CD4-positive, alpha-beta T cell treated with Interleukin-1 beta for 1 hour (primary cell): ENCODE measurements around the gene SMG1.
"Not testable (repeated sequence)": the region's sequence is repeated elsewhere in the genome, so short reads cannot be mapped to it uniquely, and the experiment has no call there.

Experiments
- DNase-seq, 2 donors: peaks; one replicate each; pipeline ENCODE4 v3.0.0-alpha.2; 2020 to 2022

The SMG1 gene

DNA sequence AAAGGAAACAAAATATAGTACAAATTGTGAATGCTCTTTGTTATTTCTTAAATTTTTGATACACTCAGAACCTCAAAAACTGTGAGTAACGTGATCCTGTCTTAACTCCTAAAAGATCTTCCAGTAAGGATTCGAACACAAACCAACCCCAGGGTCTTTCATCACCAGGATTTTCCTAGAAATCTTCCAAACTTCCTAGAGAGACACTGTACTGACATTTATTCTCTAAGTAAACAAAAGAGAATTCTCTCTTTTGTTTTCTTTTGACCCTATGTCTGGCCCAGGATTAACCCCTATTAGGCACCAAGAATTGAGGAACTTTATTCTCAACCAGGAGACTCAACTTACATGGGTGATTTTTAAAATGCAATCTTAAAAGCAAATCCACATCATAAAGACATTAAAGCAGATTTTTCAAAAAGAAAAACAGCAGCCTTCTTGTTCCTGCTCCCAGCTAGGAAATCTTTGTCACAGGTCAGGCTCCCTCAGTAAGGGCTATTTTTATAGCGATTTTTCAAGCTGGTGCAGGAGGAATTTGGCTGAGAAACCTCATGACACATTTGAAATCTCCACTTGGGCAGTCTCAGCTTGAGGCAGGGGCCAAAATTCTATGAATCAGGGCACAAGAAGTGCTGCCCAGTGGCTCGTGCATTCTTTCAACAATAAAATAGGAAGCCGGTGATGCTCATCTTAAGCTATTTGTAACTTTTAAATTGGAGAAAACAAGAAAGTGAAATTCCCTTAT is 6.2 kb upstream of the SMG1 start:
- DNase-seq: no peak

DNA sequence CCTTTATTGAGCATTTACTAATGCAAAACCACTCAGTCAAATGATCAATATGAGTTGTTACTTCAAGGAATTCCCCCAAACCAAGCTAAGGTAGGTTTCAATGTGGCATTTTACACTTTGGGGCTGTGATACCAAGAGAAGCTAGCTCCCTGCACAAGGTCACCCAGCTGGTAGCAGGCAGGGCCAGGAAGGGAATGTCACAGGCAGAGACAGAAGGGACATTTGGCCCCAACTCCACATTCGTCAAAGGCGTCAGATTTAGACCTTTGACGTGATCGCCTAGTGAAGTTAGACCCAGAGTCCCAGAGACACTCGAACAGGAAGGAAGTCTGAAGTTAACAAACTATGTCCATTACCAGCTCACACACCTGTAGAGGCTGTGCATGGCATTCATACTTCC is 5.5 kb upstream of the SMG1 start:
- no peak for DNase-seq

DNA sequence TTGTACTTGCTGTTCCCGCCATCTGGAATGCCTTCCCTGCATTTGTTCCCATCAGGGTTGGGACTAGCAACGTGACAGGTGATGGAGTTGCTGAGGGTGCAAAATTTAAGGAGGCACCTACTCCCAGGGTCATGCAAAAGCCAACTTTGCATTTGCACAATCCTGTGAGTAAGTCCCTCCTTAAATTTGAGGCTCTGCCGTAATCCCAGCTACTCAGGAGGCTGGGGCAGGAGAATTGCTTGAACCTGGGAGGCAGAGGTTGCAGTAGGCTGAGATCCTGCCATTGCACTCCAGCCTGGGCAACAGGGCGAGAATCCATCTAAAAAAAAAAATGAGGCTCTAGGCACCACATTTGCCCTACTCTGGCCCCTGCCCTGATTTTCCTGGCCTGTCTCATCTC is 3.9 kb upstream of the SMG1 start:
- not testable (repeated sequence) for DNase-seq

DNA sequence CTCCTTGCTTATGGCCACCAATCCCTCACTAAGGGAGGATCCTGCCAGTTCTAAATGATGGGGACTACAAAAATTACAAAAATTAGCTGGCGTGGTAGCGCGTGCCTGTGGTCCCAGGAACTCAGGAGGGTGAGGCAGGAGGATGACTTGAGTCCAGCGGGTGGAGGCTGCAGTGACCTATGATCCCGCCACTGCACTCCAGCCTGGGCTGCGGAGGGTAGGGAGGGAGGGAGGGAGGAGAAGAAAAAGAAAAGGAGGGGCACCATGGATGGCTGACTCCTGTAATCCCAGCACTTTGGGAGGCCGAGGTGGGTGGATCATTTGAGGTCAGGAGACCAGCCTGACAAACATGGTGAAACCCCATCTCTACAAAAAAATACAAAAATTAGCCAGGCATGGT is 1.9 kb upstream of the SMG1 start:
- DNase-seq: not testable (repeated sequence)

DNA sequence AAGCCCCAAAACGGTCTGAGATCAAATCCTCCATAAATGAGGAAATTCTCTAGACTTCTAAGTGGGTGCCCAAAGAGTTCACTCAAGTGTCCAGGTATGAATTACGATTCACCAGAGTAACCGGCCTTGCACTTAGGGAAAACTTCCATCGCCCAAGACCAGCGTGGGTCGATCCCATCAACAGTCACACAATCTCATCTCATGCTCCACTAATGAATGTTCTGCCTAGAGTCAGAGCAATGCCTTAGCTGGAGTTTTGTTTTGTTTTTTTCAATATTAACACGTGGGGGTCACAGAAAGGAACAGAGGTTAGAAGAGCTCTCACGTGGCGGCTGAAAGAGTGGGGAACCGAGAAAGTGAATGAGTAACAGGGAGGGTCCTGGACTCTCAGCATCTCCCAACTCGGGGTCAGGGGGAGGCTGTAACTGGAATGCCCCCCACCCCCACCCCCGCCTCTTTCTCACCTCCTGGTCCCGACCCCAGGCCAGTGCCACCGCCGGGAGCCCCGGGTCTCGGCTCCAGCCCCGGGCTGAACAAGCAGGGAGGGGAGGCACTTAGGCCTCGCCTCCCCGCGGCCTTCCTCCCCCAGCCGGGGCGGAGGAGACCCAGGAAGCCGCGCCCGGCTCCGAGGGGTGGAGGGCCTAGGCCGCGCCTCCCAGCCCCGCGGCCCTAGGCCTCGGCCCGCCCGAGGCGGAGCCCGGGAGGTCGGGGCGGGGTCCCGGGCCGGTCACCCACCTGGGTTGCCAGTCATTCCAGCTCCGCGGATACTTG is 808 bp downstream of the SMG1 start:
- DNase-seq: peak; percentile 65 to 69

DNA sequence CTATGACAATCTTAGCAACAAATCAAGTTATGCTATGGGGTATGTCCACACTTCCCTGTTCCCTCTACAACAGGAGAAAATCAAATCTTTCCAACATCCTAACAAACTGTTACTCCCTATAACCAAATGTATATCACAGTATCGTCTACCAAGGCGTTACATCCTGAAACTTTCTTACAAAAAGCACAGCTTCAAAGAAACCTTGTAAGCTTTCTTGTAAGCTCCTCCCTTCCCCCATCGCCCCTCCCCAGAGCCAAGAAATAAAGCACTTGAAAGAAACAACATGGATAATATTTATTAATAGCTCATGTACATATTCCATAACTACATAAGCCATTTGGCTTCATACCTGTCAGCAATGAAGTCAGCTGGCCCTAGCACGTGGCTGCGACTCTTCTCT is 2.3 kb downstream of the SMG1 start:
- DNase-seq: peak in 1 of 2 donors; percentile 19

DNA sequence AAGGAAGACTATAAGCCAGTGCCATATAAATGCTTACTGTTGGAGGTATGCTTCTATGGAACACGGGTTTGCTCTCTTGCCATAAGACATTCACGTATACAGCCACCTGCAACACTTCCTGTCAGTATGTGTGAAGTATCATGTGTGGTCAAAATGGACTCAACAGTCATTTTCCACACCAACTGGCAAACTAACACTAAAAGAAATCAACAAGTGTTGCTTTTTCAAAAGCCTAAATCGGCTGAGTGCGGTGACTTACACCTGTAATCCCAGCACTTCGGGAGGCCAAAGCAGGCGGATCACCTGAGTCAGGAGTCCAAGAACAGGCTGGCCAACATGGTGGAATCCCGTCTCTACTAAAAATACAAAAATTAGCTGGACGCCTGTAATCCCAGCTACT is 3.1 kb downstream of the SMG1 start:
- DNase-seq: peak in 1 of 2 donors; percentile 32

DNA sequence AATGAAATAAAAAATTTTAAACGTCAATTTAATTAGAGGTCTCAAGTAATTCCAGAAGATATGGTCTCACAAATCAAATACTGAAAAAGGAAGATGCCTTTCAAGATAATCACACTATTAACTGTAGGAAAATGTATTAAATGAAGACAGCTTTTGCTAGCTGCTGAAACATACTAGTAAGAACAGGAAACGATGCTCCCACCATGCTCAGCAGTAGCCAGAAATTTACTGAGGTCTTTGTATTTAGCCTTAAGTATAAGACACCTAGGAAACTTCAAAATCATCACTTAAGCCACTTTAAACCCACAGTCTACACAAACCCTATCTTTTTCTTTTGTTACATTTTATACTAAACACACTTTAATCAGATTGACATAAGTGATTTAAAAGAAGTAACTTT is 16.6 kb downstream of the SMG1 start:
- DNase-seq: not testable (repeated sequence)

DNA sequence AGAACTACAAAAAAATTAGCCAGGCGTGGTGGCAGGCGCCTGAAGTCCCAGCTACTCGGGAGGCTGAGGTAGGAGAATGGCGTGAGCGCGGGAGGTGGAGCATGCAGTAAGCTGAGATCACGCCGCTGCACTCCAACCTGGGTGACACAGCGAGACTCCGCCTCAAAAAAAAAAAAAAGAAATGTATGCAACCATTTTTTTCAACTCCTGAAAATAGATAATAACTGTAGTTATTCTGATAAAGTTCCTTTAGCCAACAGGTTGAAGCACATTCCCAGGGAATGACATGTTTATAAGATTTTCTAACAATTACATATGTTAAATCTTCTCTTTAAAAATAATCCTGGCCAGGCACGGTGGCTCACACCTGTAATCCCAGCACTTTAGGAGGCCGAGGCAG is 17.5 kb downstream of the SMG1 start:
- not testable (repeated sequence) for DNase-seq

DNA sequence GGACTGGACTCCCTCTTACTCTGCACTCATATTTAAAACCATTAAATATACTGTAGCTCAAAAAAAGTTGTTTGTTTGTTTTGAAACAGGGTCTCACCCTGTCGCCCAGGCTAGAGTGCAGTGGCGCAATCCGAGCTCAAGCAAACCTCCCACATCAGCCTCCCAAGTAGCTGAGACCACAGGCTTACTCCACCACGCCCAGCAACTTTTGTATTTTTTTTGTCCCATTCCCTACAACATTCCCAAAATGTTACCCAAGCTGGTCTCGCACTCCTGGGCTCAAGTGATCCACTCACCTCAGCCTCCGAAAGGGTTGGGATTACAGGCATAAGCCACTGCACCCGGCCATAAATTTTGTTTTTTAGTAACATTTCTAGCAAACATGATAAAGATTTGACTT is 23.4 kb downstream of the SMG1 start:
- not testable (repeated sequence) for DNase-seq

DNA sequence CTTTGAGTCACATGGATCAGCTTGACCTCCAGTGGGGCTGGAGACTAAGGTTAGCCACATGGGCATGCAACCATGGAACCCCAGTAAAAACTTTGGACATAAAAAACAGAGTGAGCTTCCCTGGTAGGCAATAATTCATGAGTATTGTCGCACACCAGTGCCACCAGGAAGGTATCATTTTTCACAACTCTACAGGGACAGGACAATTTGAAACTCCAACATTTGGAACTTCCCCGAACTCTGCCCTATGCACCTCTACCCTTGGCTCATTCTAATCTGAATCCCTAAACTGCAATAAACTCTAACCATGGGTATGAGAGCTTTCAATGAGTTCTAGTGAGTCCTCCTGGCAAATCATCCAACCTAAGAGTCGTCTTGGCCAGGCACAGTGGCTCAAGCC is 24.2 kb downstream of the SMG1 start:
- DNase-seq: not testable (repeated sequence)

DNA sequence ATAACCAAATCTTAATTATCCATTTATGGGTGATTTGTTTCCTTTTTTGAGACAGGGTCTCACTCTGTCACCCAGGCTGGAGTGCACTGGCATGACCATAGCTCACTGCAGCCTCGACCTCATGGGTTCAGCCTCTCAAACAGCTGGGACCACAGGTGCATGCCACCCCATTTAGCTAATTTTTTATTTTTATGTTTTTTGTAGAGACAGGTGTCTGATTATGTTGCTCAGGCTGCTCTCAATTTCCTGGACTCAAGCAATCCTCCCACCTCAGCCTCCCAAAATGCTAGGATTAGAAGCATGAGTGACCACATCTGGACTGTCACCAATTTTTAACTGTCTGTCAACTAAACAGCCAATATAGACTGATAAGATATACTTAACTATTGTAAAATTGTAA is 25.0 kb downstream of the SMG1 start:
- not testable (repeated sequence) for DNase-seq

DNA sequence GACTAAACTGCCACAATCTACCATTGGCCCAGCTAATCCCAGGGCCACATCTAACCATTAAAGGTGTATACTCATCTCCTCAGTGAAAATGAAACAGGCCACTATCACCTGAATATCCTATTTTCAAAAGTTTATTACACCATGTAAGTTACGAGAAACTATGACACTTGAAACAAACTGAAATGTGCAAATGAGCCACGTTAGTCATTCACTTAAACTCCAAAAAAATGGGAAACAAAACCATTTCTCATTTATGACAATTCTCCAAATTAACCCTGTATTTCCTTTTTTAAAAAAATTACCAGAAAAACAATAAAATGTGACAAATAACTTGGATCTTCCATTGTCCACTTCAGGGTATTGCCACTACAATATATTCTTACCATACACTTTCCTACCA is 41.8 kb downstream of the SMG1 start:
- DNase-seq: not testable (repeated sequence)

DNA sequence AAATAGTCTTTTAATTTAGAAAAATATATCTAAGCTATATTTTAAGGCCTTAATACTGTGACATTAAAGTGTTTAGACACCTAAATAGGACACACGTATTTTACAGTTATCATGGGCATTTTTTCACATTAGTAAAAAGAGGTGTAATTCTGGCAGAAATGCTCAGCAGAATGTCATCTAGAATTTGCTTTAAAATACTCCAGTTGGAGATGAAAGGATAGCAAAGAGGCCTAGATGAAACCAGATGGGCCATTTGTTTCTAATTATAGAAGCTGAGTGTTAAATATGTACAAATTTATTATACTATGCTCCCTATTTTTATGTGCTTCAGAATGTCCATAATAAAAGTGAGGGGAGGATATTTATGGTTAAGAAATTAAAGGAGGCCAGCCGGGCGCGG is 48.5 kb downstream of the SMG1 start:
- DNase-seq: not testable (repeated sequence)

DNA sequence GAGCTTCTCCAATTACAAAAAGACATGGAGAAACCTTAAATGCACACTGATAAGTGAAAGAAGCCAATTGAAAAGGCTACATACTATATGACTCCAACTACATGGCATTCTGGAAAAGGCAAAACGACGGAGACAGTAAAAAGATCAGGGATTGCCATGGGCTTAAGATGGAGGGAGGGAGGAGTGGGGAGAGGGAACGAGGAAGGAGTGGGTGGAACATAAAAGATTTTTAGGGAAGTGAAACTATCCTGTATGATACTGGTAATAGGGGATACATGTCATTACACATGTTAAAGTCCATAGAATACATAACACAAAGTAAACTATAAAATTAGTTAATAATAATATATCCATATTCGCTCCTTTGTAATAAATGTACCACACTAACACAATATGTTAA is 48.9 kb downstream of the SMG1 start:
- DNase-seq: not testable (repeated sequence)

DNA sequence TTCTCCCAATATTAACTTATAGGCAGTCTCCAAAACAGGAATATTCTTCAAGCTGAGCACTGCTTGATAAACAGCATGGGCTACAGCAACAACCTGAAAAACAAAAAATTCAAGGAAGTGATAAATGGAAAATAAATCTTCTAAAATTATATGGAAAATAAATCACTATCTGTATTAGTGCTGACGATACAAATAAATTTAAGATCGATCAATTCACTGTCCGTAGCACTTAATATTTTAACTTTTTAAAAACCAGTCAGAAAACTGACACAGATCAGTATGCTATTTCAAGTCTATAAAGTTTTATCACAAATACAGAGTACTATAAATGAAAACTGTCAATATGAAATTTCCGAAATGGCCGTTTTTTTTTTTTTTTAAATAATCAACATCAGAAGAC is 49.9 kb downstream of the SMG1 start:
- not testable (repeated sequence) for DNase-seq

DNA sequence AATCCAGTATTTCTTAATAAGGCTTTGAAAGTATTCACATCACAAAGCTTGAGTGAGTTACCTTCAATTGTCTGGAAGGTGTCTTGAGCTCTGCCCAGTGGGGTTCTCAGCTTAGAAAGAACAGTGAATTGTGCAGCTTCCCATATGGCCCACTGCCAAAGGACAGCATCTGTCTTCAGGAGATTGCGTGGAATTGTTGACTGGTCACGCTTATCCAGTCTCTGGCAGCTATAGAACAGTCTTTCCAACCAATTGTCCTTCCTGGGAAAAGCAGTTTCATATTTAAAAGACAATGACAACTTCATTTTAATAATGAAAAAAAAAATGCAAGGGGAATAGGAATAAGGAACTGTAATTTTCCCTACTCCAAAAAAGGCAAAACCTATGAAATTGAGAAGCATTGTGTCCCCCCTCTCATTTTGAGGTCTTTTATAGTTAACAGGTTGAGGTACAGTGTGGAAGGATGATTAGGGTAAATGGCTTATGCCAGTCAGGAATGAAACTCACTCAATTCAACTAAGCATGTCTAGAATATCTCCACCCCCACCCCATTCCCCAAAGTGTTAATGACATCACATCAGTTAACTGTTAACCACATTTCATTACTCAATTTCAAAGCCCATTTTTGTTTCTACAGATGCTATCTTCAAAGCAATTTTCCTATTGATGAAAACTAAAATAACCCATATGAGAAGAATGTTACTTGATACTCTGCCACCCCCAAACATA is 57.0 kb downstream of the SMG1 start:
- DNase-seq: not testable (repeated sequence)

DNA sequence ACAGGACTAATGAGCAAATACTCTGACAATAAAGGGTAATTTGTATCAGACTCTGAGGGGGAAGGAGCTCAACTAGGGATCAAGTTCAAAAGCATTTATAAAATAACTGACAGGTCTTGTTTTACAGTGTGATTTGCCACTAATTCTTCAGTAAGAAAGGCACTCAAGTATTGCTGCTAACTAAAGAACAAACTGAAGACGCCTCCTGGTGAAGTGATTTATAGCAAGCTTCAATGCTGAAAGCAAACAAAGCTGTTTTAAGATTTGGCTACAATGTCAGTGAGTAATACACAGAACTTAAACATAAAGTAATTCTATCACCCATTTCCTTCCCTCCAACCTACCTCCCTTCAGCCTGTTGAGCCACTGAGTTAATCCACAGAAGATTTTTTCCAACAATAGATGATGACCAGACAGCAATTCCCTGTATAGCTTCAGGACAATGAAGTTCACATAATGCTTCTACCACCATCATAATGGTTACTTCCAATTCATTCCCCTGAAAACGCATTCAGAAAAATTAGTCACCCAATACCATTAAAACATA is 59.9 kb downstream of the SMG1 start:
- not testable (repeated sequence) for DNase-seq

DNA sequence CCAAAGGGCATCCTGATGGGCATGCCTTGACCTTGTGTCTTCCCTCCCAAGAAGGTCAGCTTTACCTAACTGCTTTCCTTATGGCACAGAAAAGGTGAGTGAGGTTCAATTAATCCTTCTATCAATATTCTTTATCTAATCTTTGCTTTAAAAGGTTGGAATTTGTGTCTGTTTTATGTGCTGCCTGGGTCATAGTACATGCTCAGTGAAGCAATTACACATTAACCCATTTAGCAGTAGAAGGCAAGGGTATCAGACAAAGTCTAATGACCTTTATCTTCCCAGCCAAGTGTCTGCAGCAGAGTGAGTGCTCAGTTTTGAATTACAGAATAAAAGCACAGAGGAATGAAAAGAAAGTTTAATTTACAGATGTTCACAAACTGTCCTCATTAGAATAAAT is 63.3 kb downstream of the SMG1 start:
- not testable (repeated sequence) for DNase-seq

DNA sequence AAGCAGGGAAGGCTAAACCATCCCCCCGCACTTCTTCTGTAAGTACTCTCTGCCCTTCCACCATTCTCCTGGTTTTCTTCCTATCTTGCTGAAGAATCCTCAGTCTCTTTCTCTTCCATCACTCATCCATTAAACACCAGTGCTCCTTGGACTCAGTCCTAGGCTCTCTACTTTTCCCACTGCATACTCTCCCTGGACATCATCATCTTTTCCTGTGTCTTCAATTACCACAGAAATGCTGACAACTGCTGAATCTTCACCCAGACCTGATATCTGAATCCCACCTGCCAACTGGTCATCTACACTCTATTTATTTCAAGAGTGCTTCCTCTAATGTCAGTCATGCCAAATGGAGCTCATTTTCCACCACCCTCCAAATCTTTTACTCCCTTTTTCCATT is 71.0 kb downstream of the SMG1 start:
- DNase-seq: no peak

DNA sequence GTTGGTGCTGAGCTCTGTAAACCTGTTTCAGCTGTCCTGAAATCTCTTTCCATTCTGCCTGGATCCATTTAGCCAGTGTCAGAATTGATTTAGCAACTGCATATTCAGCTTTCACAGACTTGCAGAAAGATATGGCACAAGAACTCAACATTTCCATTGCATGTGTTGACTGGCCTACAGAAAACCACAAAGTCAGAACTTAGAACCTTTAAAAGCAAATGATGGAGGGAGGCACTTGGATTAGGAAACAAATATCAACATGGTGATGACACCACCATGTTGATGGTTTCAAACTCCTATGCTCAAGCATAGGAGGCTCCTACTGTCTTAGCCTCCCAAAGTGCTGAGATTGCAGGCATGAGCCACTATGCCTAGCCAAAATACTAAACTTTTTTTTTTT is 72.5 kb downstream of the SMG1 start:
- no peak for DNase-seq

DNA sequence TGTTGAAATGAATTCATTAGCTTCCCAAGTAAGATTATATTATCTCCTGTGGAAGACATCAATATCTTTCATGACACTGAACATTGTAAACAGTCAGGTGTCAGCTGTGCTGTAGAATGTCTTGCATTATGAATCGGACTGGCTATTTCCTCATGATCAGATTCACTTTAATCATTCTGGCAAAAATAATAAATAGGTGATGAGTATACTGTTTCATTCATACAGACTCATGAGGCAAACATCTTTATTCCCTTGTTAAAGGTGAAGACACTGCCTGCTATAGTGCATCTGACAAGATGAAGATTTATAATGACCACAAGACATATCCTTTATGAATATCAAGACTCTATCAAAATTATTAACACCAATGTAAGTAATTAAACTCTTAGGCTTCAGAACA is 73.6 kb downstream of the SMG1 start:
- no peak for DNase-seq

DNA sequence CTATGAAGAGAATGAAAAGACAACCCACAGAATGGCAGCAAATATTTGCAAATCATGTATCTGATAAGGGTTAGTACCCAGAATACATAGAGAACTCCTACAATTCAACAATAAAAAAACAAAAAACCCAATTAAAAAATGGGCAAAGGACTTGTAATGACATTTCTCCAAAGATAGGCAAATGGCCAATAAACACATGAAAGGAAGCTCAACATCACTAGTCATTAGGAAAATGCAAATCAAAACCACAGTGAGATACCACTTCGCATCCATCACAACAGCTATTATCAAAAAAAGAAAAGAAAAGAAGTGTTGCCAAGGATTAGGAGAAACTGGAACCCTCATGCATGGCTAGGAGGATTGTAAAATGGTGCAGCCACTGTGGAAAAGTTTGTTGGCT is 79.8 kb downstream of the SMG1 start:
- no peak for DNase-seq
